ENCODE results near the gene YAE1.

DNA sequence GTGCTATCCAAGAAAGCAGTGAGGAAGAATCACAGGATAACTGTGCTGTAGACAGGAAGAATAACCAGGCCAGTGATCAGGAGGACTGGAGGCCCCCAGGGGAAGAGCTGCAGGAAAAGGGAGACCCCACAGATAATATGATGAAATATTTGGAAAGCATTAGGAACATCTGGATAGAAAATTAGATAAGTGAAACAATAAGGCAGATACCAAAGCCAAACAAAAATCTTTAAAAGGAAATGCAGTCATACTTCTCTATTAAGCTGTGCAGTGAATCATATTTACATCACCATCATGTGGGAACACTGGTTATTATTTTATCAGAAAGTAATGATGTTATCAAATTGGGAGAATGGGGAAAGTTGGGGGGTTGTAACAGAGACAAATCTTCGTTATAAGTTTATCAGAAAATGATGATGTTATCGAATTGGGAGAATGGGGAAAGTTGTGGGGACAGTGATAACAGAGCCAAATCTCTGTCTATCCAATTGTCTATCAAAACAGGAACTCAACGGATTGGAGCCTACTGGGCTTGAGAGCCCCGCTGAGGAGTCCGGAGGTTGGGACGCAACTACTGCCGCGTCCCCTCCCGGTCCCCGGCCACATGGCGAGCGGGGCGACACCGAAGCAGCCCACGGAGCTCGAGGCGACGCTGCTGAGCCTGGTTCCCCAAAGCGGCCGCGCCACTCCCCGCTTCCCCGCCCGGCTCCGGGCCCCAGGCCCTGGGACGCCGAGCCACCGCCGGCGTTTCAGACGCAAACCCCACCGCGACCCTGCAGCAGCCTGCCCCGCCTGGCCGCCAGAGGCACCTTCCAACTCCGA is 43.1 kb downstream of the YAE1 start:
- TF ChIP-seq, protein P1, sequence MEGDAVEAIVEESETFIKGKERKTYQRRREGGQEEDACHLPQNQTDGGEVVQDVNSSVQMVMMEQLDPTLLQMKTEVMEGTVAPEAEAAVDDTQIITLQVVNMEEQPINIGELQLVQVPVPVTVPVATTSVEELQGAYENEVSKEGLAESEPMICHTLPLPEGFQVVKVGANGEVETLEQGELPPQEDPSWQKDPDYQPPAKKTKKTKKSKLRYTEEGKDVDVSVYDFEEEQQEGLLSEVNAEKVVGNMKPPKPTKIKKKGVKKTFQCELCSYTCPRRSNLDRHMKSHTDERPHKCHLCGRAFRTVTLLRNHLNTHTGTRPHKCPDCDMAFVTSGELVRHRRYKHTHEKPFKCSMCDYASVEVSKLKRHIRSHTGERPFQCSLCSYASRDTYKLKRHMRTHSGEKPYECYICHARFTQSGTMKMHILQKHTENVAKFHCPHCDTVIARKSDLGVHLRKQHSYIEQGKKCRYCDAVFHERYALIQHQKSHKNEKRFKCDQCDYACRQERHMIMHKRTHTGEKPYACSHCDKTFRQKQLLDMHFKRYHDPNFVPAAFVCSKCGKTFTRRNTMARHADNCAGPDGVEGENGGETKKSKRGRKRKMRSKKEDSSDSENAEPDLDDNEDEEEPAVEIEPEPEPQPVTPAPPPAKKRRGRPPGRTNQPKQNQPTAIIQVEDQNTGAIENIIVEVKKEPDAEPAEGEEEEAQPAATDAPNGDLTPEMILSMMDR (IDR thresholded peaks at IDR 0.05; ENCODE audit: low read length), result 0 out of 2 replicates have a peak, but pooled peaks have one; percentile 7
- no peak for TF ChIP-seq EZH2 (IDR thresholded peaks at IDR 0.05; ENCODE audit: borderline replicate concordance, low read length)
